Measurements from ENCODE around the gene AK9.

DNA sequence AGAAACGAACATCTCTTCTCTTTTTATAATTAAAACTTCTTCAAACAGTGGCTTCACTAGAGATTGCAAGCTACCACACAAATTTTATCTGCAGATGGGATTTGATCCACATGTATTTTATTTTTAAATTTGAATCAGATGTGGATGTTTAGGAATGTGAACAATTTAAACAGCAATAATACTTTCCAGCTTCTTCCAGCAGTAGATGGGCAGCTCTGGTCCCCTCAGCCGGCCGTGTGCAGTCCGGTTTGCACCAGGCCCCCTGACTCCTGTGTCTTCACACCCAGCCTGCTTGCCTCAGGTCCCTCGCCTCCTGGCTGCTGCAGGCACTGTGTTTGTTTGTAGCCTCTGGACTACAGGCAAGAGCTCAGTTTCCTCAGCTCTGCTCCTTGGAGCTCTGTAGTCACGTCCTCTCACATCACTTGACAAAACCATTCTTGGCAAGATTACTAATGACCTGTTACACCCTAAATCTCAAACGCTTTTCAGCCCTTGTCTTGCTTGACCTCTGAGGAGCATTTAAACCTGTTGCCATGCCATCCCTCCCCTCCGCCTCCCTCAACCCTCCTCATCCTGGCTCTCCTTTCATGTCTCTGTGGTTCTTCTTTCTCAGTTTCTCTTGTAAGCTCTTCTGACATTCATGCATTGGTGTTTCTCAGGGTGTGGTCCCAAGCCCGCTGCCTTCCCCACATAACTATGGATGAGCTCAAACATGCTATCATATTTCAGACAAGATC is 194.8 kb downstream of the AK9 start:
- TF ChIP-seq POLR2AphosphoS5 (IDR thresholded peaks at IDR 0.05; ENCODE audit: low read depth, low read length) (no peak), SIN3A (IDR thresholded peaks at IDR 0.05; ENCODE audit: borderline replicate concordance, insufficient read depth, low read length) (no peak), TAF1 (IDR thresholded peaks at IDR 0.05; ENCODE audit: borderline replicate concordance, insufficient read depth, low read length) (no peak), REST (IDR thresholded peaks at IDR 0.05; ENCODE audit: insufficient read depth in 1 of 2, low read depth in 2 of 2, low read length in 2 of 2) (no peak), FOXP2 (optimal IDR thresholded peaks at IDR 0.05; ENCODE audit: borderline replicate concordance, extremely low read depth, extremely low read length, insufficient read depth) (no peak)
